ENCODE measurements around the gene TMEM45A.

Gene TMEM45A

DNA sequence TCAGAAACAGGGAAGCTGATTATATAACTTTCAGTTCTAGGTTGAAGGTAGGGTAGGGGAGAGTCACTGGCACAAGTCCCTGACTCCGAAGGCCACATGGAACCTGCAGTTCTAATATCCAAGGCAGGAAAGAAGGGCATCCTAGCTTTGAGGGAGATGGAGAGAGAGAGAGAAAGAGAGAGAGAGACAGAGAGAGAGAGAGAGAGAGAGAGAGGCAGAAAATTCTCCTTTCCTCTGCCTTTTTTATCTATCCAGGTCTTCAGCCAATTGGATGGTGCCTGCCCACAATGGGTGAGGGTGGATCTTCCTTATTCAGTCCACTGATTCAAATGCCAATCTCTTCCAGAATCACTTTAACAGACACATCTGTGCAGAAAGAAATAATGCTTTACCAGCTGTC, 35.7 kb upstream of the TMEM45A start:
- TF ChIP-seq, protein P1, sequence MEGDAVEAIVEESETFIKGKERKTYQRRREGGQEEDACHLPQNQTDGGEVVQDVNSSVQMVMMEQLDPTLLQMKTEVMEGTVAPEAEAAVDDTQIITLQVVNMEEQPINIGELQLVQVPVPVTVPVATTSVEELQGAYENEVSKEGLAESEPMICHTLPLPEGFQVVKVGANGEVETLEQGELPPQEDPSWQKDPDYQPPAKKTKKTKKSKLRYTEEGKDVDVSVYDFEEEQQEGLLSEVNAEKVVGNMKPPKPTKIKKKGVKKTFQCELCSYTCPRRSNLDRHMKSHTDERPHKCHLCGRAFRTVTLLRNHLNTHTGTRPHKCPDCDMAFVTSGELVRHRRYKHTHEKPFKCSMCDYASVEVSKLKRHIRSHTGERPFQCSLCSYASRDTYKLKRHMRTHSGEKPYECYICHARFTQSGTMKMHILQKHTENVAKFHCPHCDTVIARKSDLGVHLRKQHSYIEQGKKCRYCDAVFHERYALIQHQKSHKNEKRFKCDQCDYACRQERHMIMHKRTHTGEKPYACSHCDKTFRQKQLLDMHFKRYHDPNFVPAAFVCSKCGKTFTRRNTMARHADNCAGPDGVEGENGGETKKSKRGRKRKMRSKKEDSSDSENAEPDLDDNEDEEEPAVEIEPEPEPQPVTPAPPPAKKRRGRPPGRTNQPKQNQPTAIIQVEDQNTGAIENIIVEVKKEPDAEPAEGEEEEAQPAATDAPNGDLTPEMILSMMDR (IDR thresholded peaks at IDR 0.05; ENCODE audit: insufficient read depth, low read depth, low read length, missing control alignments), result no peak
- no peak for DNase-seq (ENCODE audit: low read depth)
- H3K4me3 ChIP-seq (ENCODE audit: low read depth, low read length), result no peak overlapping the region

DNA sequence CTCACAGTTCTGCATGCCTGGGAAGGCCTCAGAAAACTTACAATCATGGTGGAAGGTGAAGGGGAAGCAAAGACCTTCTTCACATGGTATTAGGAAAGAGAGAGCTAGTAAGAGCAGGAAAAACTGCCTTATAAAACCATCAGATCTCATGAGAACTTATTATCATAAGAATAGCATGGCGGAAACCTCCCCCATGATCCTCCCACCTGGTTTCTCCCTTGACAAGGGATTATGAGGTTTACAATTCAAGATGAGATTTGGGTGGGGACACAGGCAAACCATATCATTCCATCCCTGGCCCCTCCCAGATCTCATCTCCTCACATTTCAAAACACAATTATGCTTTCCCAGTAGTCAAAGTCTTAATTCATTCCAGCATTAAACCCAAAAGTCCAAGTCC, 34.6 kb upstream of the TMEM45A start:
- TF ChIP-seq, protein P1 (IDR thresholded peaks at IDR 0.05; ENCODE audit: insufficient read depth, low read depth, low read length, missing control alignments), result no peak
- H3K4me3 ChIP-seq (ENCODE audit: low read depth, low read length), result no peak overlapping the region
- no peak for DNase-seq (ENCODE audit: low read depth)

DNA sequence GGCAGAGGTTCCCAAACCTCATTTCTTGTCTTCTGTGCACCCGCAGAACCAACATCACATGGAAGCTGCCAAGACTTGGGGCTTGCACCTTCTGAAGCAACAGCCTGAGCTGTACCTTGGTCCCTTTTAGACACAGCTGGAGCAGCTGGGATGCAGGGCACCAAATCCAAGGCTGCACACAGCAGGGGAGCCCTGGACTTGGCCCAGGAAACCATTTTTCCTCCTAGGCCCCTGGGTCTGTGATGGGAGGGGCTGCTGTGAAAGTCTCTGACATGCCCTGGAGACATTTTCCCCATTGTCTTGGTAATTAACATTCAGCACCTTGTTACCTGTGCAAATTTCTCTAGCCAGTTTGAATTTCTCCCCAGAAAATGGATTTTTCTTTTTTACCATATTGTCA, 33.6 kb upstream of the TMEM45A start:
- DNase-seq (ENCODE audit: low read depth), result no peak
- H3K4me3 ChIP-seq (ENCODE audit: low read depth, low read length), result no peak overlapping the region
- TF ChIP-seq, protein P1 (IDR thresholded peaks at IDR 0.05; ENCODE audit: insufficient read depth, low read depth, low read length, missing control alignments), result no peak

DNA sequence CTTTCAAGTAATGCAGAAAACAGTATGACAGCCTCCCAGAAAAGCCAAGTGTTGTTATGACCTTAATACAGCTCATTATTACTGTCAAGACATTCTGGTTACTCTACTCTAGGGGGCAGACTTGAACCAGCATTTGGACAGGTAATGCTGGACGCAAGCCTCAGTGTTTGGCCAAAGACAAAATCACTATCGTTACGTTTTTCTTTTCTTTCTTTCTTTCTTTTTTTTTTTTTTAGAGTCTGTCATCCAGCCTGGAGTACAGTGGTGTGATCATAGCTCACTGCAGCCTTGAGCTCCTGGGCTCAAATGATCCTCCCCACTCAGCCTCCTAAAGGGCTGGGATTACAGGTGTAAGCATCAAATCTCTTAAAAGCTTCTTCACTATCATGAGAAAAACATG, 29.4 kb upstream of the TMEM45A start:
- H3K4me3 ChIP-seq (ENCODE audit: low read depth, low read length), result no peak overlapping the region
- TF ChIP-seq, protein P1 (IDR thresholded peaks at IDR 0.05; ENCODE audit: insufficient read depth, low read depth, low read length, missing control alignments), result peak; percentile 62
- DNase-seq (ENCODE audit: low read depth), result peak; percentile 76

DNA sequence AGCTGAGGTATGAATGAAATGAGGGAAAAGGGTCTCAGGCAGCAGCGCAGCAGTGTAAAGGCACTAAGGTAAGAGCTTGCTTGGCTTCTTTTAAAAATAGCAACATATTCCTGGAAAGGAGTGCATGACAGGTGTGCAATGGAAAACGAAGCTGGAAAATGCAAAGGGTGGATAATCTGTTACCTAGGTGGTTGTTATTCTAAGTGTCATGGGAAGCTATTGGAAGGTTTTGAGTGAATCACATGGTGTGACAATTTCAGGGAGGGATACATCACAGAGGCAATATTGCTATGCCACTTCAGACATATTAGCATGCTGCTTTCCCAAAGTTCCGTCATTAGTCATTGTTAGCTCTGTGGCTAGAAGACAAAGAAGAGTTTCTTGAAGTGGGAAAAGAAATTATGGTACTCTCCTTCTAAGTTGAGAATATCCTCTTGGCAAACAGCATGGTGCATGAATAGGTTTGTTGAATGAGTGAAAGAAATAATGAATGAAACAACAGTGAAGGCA, 28.7 kb upstream of the TMEM45A start:
- DNase-seq (ENCODE audit: low read depth), result no peak
- H3K4me3 ChIP-seq (ENCODE audit: low read depth, low read length), result no peak overlapping the region
- TF ChIP-seq, protein P1 (IDR thresholded peaks at IDR 0.05; ENCODE audit: insufficient read depth, low read depth, low read length, missing control alignments), result no peak

DNA sequence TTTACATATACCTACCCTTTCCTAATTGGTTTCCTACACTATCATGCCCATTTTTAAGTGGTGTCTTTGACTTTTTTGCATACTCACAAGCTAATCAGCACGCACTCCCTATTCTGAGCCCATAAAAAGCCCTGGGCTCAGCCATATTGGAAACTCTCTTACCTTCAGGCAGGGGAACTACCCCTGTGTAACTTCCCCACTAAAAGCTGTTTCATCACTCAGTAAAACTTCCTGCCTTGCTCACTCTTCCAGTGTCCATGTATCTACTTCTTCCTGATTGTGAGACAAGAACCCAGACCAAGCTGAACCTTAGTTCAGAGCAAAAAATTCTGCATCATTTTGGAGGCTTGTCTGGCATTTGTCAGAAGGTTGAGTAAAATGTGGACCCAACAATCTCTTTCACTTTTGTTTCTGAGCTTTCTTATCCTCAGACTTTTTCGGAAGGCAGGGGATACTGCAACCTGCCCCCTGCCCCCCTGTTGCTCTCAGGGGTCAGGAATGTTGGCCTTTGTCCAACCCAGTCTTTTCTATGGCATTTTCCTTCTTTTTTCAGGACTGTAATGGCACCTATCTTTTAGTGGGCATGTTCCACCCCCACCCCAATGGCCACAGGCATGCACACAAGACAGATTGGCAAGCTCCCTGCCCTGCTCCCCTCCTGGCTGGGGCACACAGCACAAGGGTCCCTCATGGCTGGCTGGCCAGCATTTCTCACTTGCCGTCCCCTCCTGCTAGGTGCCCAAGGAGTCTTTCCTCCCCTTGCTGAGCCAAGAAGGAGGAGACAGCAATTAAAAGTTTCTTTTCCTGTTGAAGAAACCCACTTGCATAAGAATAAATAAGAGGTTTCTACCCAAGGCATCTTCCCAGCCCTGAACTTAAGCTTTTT, 26.3 kb upstream of the TMEM45A start:
- no peak overlapping the region for H3K4me3 ChIP-seq (ENCODE audit: low read depth, low read length)
- TF ChIP-seq, protein P1 (IDR thresholded peaks at IDR 0.05; ENCODE audit: insufficient read depth, low read depth, low read length, missing control alignments), result no peak
- peak; percentile 30 for DNase-seq (ENCODE audit: low read depth)

All from GM12865 (cell line).